Endothelial cell (in vitro differentiated cells): ENCODE results near the gene MAPK8IP2. TPM values are rescaled to one million over a fixed set of nuclear protein-coding genes. Genes with fewer than 3 reads are reported as not detected.

Experiments used
- DNase-seq: peaks from one replicate; pipeline ENCODE4 v3.0.0; 2021; ENCODE audit warnings: low spot score
- H3K27ac Mint-ChIP-seq: one replicate; pipeline ENCODE4 v1.8.0; 2021; ENCODE audit warnings: mixed read lengths, inconsistent platforms; ENCODE audit not compliant: unreplicated experiment
- H3K27me3 Mint-ChIP-seq: one replicate; pipeline ENCODE4 v1.8.0; 2021; ENCODE audit warnings: mild to moderate bottlenecking, moderate library complexity, mixed read lengths, inconsistent platforms; ENCODE audit not compliant: unreplicated experiment
- H3K36me3 Mint-ChIP-seq: one replicate; pipeline ENCODE4 v1.8.0; 2021; ENCODE audit warnings: mild to moderate bottlenecking, low read depth, mixed read lengths, inconsistent platforms; ENCODE audit not compliant: unreplicated experiment
- H3K4me1 Mint-ChIP-seq: one replicate; pipeline ENCODE4 v1.8.0; 2021; ENCODE audit warnings: mild to moderate bottlenecking, mixed read lengths, inconsistent platforms; ENCODE audit not compliant: unreplicated experiment
- H3K4me3 Mint-ChIP-seq: one replicate; pipeline ENCODE4 v1.8.0; 2021; ENCODE audit warnings: mild to moderate bottlenecking, mixed read lengths, inconsistent platforms; ENCODE audit not compliant: unreplicated experiment
- H3K9me3 Mint-ChIP-seq: one replicate; pipeline ENCODE4 v1.8.0; 2021; ENCODE audit warnings: mixed read lengths, inconsistent platforms; ENCODE audit not compliant: unreplicated experiment
- CTCF ChIP-seq: fragments of 200-600 bp; sonication (generic); IDR thresholded peaks from one replicate; pipeline ENCODE4 v1.5.0; 2021; ENCODE audit warnings: antibody characterized with exemption; ENCODE audit not compliant: unreplicated experiment
- total RNA-seq: library from RNA; stranded (reverse); fragmentation: NEBNext Ultra II Directional; extraction: Animal tissue kit (Norgen Biotek cat#: 25700); gene quantifications from one replicate; pipeline ENCODE4 v1.2.1, GENCODE V29; 2021; ENCODE audit not compliant: unreplicated experiment

Gene MAPK8IP2
- total RNA-seq, 1 donor from 2014 or later: 0.69 TPM

DNA sequence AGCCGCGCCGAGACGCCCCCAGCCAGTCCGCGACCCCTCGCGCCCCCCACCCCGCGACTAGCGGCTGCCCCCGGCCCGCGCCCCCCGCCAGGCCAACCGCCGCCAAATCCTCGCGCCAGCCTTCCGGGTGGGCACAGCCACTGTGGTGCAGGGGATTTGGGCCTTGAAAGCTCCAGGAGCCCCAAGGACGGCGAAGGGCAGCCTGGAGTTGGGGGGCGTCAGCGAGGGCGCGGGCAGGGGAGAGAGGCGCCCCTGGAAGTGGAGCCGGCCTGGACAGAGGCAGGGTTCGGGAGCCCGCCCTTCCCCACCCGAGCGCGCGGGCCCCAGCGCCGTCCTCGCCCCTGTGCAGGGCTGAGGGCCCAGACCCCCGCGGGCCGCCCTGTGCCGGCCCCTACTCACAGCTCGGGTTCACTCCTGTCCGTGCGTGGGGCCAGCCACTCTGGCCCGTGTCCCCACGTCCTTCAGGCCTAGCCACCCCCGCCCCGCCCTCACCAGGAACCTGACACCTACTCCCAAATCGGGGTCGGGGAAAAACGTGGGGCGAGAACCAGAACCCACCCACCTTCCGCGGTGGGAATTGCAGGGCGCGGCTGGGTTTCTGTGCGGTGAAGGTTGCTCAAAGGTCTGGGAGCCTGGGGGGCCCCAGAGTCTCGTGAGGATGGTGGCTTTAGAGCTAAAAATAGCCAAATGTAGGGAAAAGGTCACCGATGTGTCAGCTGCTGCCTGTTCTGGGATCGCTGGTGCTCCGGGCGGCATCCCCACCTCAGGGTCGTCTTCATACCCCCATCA, 22.4 kb upstream of the MAPK8IP2 start, which contains the start of gene CPT1B:
Gene CPT1B, minus strand, starts transcription at position 441 of the 789 bp plus-strand sequence. CDS start 512 bp downstream, outside the sequence.
- no peak for DNase-seq
- Mint-ChIP-seq H3K36me3 (peaks cover 4% of the 10 kb centered on the region), H3K27ac (no peak within 1 kb of the TSS), H3K27me3 (peaks cover 5% of the 10 kb centered on the region), H3K4me3 (peak within 1 kb of the TSS; percentile 51), H3K4me1 (no peaks in the 10 kb centered on the region), H3K9me3 (no peaks in the 10 kb centered on the region)
- no peak for TF ChIP-seq CTCF

DNA sequence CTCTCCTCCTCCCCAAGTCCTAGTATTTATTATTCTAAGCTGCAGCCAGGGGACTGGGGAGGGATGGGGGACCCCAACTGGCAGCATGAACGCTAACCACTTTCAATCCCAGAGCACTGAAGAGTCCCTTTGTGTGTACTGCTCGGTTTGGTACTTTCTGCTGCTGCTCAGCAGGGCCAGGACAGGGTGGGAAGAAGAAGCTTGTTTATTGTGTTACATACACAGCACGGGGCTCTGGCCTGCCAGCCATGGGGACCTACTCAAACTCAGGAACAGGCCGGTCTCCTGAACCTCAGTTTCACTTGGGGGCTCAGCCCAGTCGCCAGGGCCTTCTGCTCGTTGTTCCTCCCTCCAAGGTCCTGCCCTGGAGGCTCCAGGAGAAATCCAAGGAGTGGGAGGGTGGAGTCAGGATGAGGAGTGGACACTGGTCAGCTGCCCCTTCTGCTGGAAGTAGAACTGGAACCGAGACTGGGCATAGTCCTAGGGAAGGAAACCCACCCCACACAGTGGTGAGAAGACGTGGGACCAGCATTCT, 21.8 kb upstream of the MAPK8IP2 start:
- no peak overlapping the region for H3K4me3 Mint-ChIP-seq
- H3K4me1 Mint-ChIP-seq: peaks cover 6% of the 10 kb centered on the region
- peaks cover 5% of the 10 kb centered on the region for H3K27me3 Mint-ChIP-seq
- TF ChIP-seq CTCF: no peak
- no peaks in the 10 kb centered on the region for H3K9me3 Mint-ChIP-seq
- no peak overlapping the region for H3K27ac Mint-ChIP-seq
- H3K36me3 Mint-ChIP-seq: peaks cover 7% of the 10 kb centered on the region
- no peak for DNase-seq

- Mint-ChIP-seq H3K27ac (no peak overlapping the region), H3K36me3 (peaks cover 7% of the 10 kb centered on the region), H3K27me3 (peaks cover 8% of the 10 kb centered on the region), H3K4me3 (peak overlapping the region; percentile 22), H3K9me3 (no peaks in the 10 kb centered on the region), H3K4me1 (peaks cover 7% of the 10 kb centered on the region)
- no peak for DNase-seq
- no peak for TF ChIP-seq CTCF
Observed at GRCh38 chr22:50579752-50580151, 20.8 kb upstream of the MAPK8IP2 start.

GRCh38 chr22:50581031-50581949, 19.3 kb upstream of the MAPK8IP2 start:
- peaks cover 9% of the 10 kb centered on the region for H3K27me3 Mint-ChIP-seq
- TF ChIP-seq CTCF: no peak
- no peak for DNase-seq
- peak overlapping the region; percentile 91 for H3K4me3 Mint-ChIP-seq
- no peak overlapping the region for H3K27ac Mint-ChIP-seq
- H3K36me3 Mint-ChIP-seq: peaks cover 10% of the 10 kb centered on the region
- peaks cover 7% of the 10 kb centered on the region for H3K4me1 Mint-ChIP-seq
- no peaks in the 10 kb centered on the region for H3K9me3 Mint-ChIP-seq
